K562 (cell line): ENCODE data around the gene PLBD1. TPM values are rescaled to one million over a fixed set of nuclear protein-coding genes. Genes with fewer than 3 reads are reported as not detected.

Experiments
- ATAC-seq: fragments of 200-7000 bp; cut with Tn5 transposase; 3 replicates; pipeline ENCODE4 v1.9.1; 2020; ENCODE audit warnings: moderate library complexity
- BruUV-seq: library from RNA; stranded (reverse); fragments of 400-500 nt; replicated peaks from 2 replicates; lab custom pipeline; 2021; lab: Mats Ljungman, UMichigan
- CTCF ChIA-PET: fragments of 300-600 bp; formaldehyde crosslinking; extraction: SDS; loops from one replicate; lab custom pipeline; 2021; ENCODE audit warnings: low intra/inter-chr PET ratio; lab: Yijun Ruan, JAX
- POLR2A ChIA-PET: fragments of 300-600, 350-650 bp; sonication (Branson Sonifier 250); formaldehyde crosslinking; extraction: SDS; loops from one replicate; lab custom pipeline; 2021; ENCODE audit warnings: antibody characterized with exemption, inconsistent platforms; lab: Yijun Ruan, JAX
- DNase-seq, 4 experiments: peaks; one replicate each; pipeline versions ENCODE4 v3.0.0 to v3.0.0-alpha.2; 2011 to 2018; ENCODE audit warnings: low spot score in 3 of 4, mixed read lengths in 3 of 4; ENCODE audit errors: extremely low read depth in 1 of 4
- FAIRE-seq: peaks from 2 replicates; lab custom pipeline; 2011; peaks lifted over from hg19 to GRCh38; lab: Jason Lieb, UNC
- H2AFZ ChIP-seq: 2 replicates; pipeline ENCODE4 v1.6.0; 2011; ENCODE audit warnings: low read depth, low read length, control low read depth, inconsistent platforms
- H3K27ac ChIP-seq: fragments of 200-600 bp; 3 replicates; pipeline ENCODE4 v1.8.0; 2011; ENCODE audit warnings: low read depth, mild to moderate bottlenecking, control low read depth, inconsistent platforms, low read length, moderate library complexity, mixed read lengths; ENCODE audit errors: extremely low read depth
- H3K27me3 ChIP-seq, 2 experiments: fragments of 300-600 bp in 1 of 2; 2 replicates in 1 of 2; 3 replicates in 1 of 2; pipeline versions ENCODE4 v1.6.0 to v1.8.0; 2011; ENCODE audit warnings: inconsistent platforms in 2 of 2, low read length in 2 of 2, mild to moderate bottlenecking in 1 of 2, mixed read lengths in 1 of 2, moderate library complexity in 1 of 2; ENCODE audit not compliant: control insufficient read depth in 2 of 2, insufficient read depth in 2 of 2
- H3K36me3 ChIP-seq: fragments of 300-600 bp; 3 replicates; pipeline ENCODE4 v1.8.0; 2011; ENCODE audit warnings: mild to moderate bottlenecking, low read length, inconsistent platforms; ENCODE audit not compliant: control insufficient read depth, insufficient read depth
- H3K4me1 ChIP-seq, 2 experiments: fragments of 200-600 bp in 1 of 2; replicated peaks in 1 of 2; 2 replicates in 1 of 2; 3 replicates in 1 of 2; pipeline versions ENCODE4 v1.5.1 to v1.8.0; 2011; ENCODE audit warnings: inconsistent platforms in 2 of 2, low read length in 2 of 2, mild to moderate bottlenecking in 1 of 2, mixed read lengths in 1 of 2, moderate library complexity in 1 of 2; ENCODE audit not compliant: control insufficient read depth in 2 of 2, insufficient read depth in 2 of 2
- H3K4me2 ChIP-seq: 2 replicates; pipeline ENCODE4 v1.6.1; 2011; ENCODE audit warnings: low read length, control low read depth, inconsistent platforms, mixed read lengths; ENCODE audit not compliant: insufficient read depth
- H3K4me3 ChIP-seq: fragments of 200-600 bp; sonication (generic), shearing (Covaris generic); 2 replicates; pipeline ENCODE4 v1.5.1; 2016; ENCODE audit warnings: control low read depth, inconsistent platforms
- H3K79me2 ChIP-seq: fragments of 200-600 bp; 3 replicates; pipeline ENCODE4 v1.8.0; 2011; ENCODE audit warnings: low read length, inconsistent platforms; ENCODE audit not compliant: control insufficient read depth, insufficient read depth
- H3K9ac ChIP-seq, 2 experiments: 2 replicates each; pipeline versions ENCODE4 v1.6.0 to v1.6.1; 2011; ENCODE audit warnings: low read depth in 2 of 2, low read length in 2 of 2, control low read depth in 1 of 2, inconsistent platforms in 1 of 2, mild to moderate bottlenecking in 1 of 2, mixed read lengths in 1 of 2; ENCODE audit not compliant: insufficient read depth in 1 of 2
- H3K9me1 ChIP-seq: one replicate; pipeline ENCODE4 v1.6.0; 2011; ENCODE audit warnings: inconsistent platforms, mild to moderate bottlenecking, low read length, moderate library complexity; ENCODE audit not compliant: control insufficient read depth, insufficient read depth
- H3K9me3 ChIP-seq: replicated peaks from 2 replicates; pipeline ENCODE4 v1.5.1; 2011; ENCODE audit warnings: low read depth, low read length, inconsistent platforms; ENCODE audit not compliant: control insufficient read depth, insufficient read depth
- H4K20me1 ChIP-seq: replicated peaks from 2 replicates; pipeline ENCODE4 v1.6.1; 2011; ENCODE audit warnings: low read length, inconsistent platforms, mixed read lengths; ENCODE audit not compliant: control insufficient read depth, insufficient read depth
- ADNP ChIP-seq: fragments of 200-800 bp; sonication (Bioruptor generic); IDR thresholded peaks from 2 replicates; pipeline ENCODE4 v1.6.1; 2016; ENCODE audit warnings: missing genetic modification characterization, missing compliant biosample characterization
- C11orf30 ChIP-seq: fragments of 450-650 bp; IDR thresholded peaks from 2 replicates; pipeline ENCODE4 v1.6.1; 2016; ENCODE audit warnings: low read depth, mild to moderate bottlenecking
- CTBP1 ChIP-seq: fragments of 450-650 bp; IDR thresholded peaks from 2 replicates; pipeline ENCODE4 v1.6.1; 2016; ENCODE audit warnings: borderline replicate concordance
- FOXO4 ChIP-seq: fragments of 450-650 bp; formaldehyde crosslinking; IDR thresholded peaks from 2 replicates; pipeline ENCODE4 v1.4.0; 2020; ENCODE audit warnings: mild to moderate bottlenecking, moderate library complexity
- HDAC2 ChIP-seq: fragments of 450-650 bp; IDR thresholded peaks from 2 replicates; pipeline ENCODE4 v1.6.1; 2016; ENCODE audit warnings: mild to moderate bottlenecking
- MBD1 ChIP-seq: fragments of 250-450 bp; sonication (Bioruptor Pico); IDR thresholded peaks from 2 replicates; pipeline ENCODE4 v1.8.0; 2022; ENCODE audit warnings: inconsistent platforms
- POLR2G ChIP-seq: fragments of 200-400 bp; formaldehyde crosslinking; IDR thresholded peaks from 2 replicates; pipeline ENCODE4 v1.6.1; 2017; ENCODE audit warnings: low read depth, mild to moderate bottlenecking, antibody characterized with exemption, low read length, moderate library complexity
- ZNF121 ChIP-seq: sonication (generic); formaldehyde crosslinking; conservative IDR thresholded peaks from 2 replicates; pipeline ENCODE4 v1.8.0; 2022; ENCODE audit warnings: missing genetic modification reagents
- WGBS: fragments of 100-300 bp; shearing (Covaris generic); methylation state at CpG from one replicate; pipeline ENCODE4 v1.1.6; 2016; ENCODE audit warnings: low coverage, mixed read lengths; ENCODE audit not compliant: insufficient coverage; ENCODE audit errors: missing lambda C conversion rate; 5-methylcytosine and 5-hydroxymethylcytosine counted together
- in situ Hi-C: fragments of 300-500 bp; cut with MboI; formaldehyde crosslinking; loops from 4 replicates; pipeline ENCODE4 v1.15.0; 2018; ENCODE audit warnings: inconsistent platforms, mixed read lengths
- intact Hi-C: fragments of 100-400 bp; cut with micrococcal nuclease; formaldehyde crosslinking; loops from 2 replicates; pipeline ENCODE4 v1.14.2; 2022
- polyA plus RNA-seq, 8 experiments: library from polyadenylated mRNA; depleted of rRNA in 4 of 8; stranded (reverse) in 5 of 8; unstranded in 3 of 8; fragments of >200 nt; fragmentation: Nextera tagmentation in 2 of 8; fragmentation: Illumina TruSeq in 1 of 8; extraction: Ambion mirVana in 2 of 8; extraction: Trizol in 1 of 8; gene quantifications; 2 replicates each; pipeline versions ENCODE4 v1.2.1 to v1.2.3, GENCODE V29; 2011 to 2014; ENCODE audit warnings: inconsistent platforms in 1 of 8, missing spikeins in 1 of 8
- total RNA-seq, 7 experiments: library from RNA; depleted of rRNA in 6 of 7; stranded (reverse); fragments of >200 nt in 6 of 7; fragmentation: Illumina TruSeq in 2 of 7; extraction: Trizol in 2 of 7; gene quantifications; 2 replicates each; pipeline versions ENCODE4 v1.2.1 to v1.2.3, GENCODE V29; 2011 to 2021; ENCODE audit warnings: low replicate concordance in 1 of 7

The PLBD1 gene
- total and polyA plus RNA-seq, 9 of the 15 experiments (the other 6 are each of a cell fraction or from before 2014, with no cell fraction given) = 7.1 to 37.0 (median 20.6) TPM

- no peak for FAIRE-seq
Measured at GRCh38 chr12:14514946-14515345, 52.7 kb downstream of the PLBD1 start.

More at GRCh38 chr12:14514946-14515345, 52.7 kb downstream of the PLBD1 start:
- no peak overlapping the region for H3K27ac ChIP-seq
- H3K4me3 ChIP-seq = no peak overlapping the region
- DNase-seq (no peak), ATAC-seq (no peak)
- POLR2A ChIA-PET = interaction anchor here (0.6 kb wide), 1 partner anchor 91 kb away, joined by 4 read pairs; no protein-coding TSS in a partner anchor
- peaks cover 2% of the 10 kb centered on the region; the same call in 1 of the 3 replicates for H3K36me3 ChIP-seq
- H3K4me2 ChIP-seq = no peak overlapping the region
- in situ Hi-C loops = no loop called here
- H4K20me1 ChIP-seq = no peaks in the 10 kb centered on the region
- no peak overlapping the region for H2AFZ ChIP-seq
- no peaks in the 10 kb centered on the region for H3K27me3 ChIP-seq
- CTCF ChIA-PET = no interaction called here
- TF ChIP-seq ADNP (tag) = no peak
- no peak for TF ChIP-seq FOXO4
- TF ChIP-seq MBD1 (CRISPR knock-in tag) = no peak
- TF ChIP-seq ZNF121 (CRISPR knock-in tag) = no peak
- TF ChIP-seq CTBP1 = no peak
- no peak for TF ChIP-seq C11orf30
- TF ChIP-seq HDAC2 = no peak
- TF ChIP-seq POLR2G = no peak
- no peak overlapping the region for H3K9ac ChIP-seq
- BruUV-seq = no TSS peak
- H3K9me3 ChIP-seq = no peaks in the 10 kb centered on the region
- intact Hi-C loops = no loop called here
- no peaks in the 10 kb centered on the region for H3K4me1 ChIP-seq
- no peaks in the 10 kb centered on the region for H3K79me2 ChIP-seq
- 60% methylated on average over 1 of the region's 1 CpG for WGBS
- no peaks in the 10 kb centered on the region for H3K9me1 ChIP-seq
